GM18505 (cell line): ENCODE data around the gene C3orf85.

Source experiments
- ATAC-seq: cut with Tn5 transposase; IDR thresholded peaks from one replicate; pipeline ENCODE4 v1.9.1; 2021; ENCODE audit not compliant: unreplicated experiment
- POLR2A ChIP-seq: IDR thresholded peaks from 4 replicates; pipeline ENCODE4 v1.6.1; 2011; ENCODE audit warnings: borderline replicate concordance; ENCODE audit not compliant: insufficient read depth, insufficient read length; ENCODE audit errors: extremely low read depth

C3orf85 gene

GRCh38 chr3:109136523-109136922 lies at the start of gene C3orf85:
TSS of gene C3orf85 (plus strand) at chr3:109136719. CDS start at chr3:109136848, 129 bp downstream.
- ATAC-seq, result no peak

GRCh38 chr3:109089265-109089664 lies 47.3 kb upstream of the C3orf85 start:
- TF ChIP-seq POLR2A, result no peak

More at GRCh38 chr3:109136523-109136922, at the start of gene C3orf85:
- no peak for TF ChIP-seq POLR2A

DNA sequence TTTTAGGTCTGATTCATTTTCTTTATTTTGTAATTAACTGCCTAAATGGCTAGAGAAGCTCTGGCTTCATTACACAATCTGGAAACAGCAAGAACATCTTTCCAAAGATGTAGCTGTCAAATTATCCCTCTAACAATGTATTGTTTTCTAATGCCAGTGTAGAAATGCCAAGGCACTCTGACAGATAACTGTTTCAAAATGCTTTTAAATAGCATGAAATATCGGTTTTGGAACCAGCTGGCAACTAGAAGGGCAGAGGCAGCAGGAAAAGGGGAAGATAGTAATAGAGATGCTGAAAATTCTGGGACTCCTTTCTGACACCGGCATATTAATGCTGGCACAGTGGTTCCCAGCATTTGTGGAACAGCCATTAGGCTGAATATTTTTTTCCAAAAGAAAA lies 44.7 kb upstream of the C3orf85 start:
- no peak for ATAC-seq
- TF ChIP-seq POLR2A, result no peak

More at GRCh38 chr3:109089265-109089664, 47.3 kb upstream of the C3orf85 start:
- no peak for ATAC-seq

DNA sequence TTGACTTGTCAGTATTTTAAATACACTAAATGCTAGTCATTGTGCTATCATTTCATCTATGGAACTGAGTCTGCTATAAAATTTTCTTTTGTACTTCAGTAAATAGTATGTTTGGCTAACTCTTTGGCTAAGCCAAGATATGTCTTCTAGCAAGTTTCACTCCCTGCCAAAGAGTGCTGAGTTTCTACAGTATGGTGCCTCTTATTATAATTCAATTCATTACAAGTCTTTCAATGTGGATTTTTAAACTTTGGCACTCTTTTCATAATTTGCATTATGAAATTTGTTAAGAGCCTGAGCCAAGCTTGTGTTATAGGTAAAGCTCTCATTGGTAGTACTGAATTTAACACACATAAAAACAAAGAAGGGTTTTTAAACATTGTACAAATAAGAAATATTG lies 43.0 kb upstream of the C3orf85 start:
- ATAC-seq, result no peak
- TF ChIP-seq POLR2A, result no peak

DNA sequence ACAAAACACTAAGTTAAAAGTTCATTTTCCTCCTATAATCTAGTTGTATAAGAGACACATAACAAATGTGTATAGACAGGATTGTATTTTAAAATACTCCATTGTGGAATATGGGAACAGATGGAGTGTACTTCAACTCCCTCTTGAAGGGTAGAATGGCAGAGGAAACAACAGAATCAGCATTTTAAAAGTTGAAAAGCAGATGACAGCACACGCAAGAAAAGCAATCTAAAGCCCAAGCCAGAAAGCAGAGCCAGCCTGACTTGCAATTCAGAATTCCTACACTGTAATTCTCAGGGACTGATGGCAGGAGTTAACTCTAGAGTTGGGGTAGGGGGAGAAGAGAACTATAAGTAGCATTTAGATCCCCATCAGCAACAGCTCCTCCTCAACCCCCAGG lies 41.4 kb upstream of the C3orf85 start:
- TF ChIP-seq POLR2A, result no peak
- no peak for ATAC-seq

GRCh38 chr3:109098079-109098644 lies 38.4 kb upstream of the C3orf85 start:
- ATAC-seq, result no peak
- no peak for TF ChIP-seq POLR2A

- ATAC-seq, result no peak
- no peak for TF ChIP-seq POLR2A
Measured at GRCh38 chr3:109109574-109109973, 26.9 kb upstream of the C3orf85 start.

- no peak for ATAC-seq
- no peak for TF ChIP-seq POLR2A
Measured at GRCh38 chr3:109112946-109113760, 23.4 kb upstream of the C3orf85 start.

- ATAC-seq, result no peak
- TF ChIP-seq POLR2A, result no peak
Measured at GRCh38 chr3:109114746-109115145, 21.8 kb upstream of the C3orf85 start.

- no peak for ATAC-seq
- no peak for TF ChIP-seq POLR2A
Measured at GRCh38 chr3:109115451-109115850, 21.1 kb upstream of the C3orf85 start.

- no peak for ATAC-seq
- TF ChIP-seq POLR2A, result no peak
Measured at GRCh38 chr3:109116031-109116430, 20.5 kb upstream of the C3orf85 start.

GRCh38 chr3:109117939-109118338 lies 18.6 kb upstream of the C3orf85 start, which contains the start of gene MORC1:
TSS of gene MORC1 (minus strand) at chr3:109118134. CDS start at chr3:109118059, 75 bp downstream.
- no peak for TF ChIP-seq POLR2A
- ATAC-seq, result no peak

DNA sequence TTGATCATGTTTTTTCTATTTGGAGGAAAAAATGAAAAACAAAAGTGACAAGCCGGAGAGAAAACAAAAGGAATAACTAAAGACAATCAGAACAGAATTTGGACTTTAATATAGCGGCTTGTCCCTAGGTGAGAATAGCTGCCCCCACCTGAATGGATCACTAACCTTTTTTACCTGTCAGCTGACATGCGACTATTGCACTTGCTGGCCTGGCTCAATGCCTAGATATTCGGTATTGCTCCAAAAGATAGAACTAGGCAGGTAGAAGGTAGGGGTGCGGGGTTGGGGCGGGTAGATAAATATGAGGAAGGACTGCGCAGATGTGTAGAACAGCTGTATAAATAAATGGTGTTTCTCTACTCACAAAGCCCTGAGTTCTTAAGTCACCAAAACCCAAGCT lies 17.9 kb upstream of the C3orf85 start:
- no peak for TF ChIP-seq POLR2A
- no peak for ATAC-seq

GRCh38 chr3:109122690-109123089 lies 13.8 kb upstream of the C3orf85 start:
- no peak for TF ChIP-seq POLR2A
- ATAC-seq, result no peak

DNA sequence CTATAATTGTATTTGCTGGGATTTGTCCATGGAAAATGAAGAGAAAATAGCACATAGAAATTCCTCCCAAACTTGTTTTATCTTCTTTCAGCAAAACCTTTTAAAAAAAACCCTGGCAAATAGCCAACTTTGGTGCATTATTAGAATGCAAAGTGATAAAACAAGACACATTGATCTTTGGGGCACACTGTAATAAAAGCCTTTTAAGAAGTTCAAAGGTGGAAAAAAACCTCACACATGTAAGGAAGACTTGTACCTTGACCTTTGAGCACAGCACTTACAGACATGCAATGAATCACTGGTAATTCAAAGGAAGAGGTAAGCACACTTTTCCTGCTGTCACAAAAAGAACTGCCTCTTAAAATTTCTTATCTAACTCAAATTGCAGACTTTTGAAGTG lies 10.6 kb upstream of the C3orf85 start:
- ATAC-seq, result no peak

DNA sequence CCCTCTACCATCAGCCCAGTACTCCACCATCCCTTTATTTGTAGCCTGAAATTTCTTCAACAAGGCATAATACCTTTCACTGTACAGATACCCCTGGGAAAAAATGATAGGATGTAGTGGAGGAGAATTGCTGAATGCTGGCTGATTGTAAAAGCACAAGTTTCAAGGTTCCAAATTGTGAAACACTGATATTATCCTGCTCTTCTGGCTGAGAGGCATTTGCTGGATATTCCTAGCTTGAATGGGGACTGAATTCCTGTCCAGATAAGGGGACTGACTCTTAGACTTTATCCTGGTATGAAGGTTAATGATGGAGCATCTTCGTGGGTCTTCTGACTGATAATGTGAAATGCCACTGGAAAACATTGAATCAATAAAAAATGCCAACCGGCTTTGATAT lies 9.0 kb upstream of the C3orf85 start:
- no peak for TF ChIP-seq POLR2A
- ATAC-seq, result no peak

More for the DNA sequence above, 10.6 kb upstream of the C3orf85 start:
- no peak for TF ChIP-seq POLR2A
